Measurements from ENCODE around the gene NKTR.

DNA sequence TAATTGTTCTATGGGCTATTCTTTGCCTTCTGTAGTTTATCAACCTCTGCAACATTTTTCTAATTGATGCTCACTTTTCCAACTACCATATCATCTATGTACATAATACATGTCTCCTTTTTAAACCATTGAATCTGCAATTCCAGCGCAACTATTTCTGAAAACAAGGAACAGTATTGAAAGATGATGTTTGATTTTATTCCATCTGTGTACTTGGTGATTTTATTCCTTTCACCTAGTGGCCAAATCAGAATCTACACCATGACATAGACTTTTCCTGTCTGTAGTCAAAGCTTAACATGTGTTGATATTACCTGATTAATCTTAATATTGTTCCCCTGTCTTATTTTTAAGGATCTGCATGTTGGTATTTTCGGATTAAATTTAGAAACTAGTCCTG is 13.0 kb downstream of the NKTR start:
- no peak for TF ChIP-seq POLR2AphosphoS5 (IDR thresholded peaks at IDR 0.05; ENCODE audit: borderline replicate concordance, low read depth, low read length)
- TF ChIP-seq EZH2 (IDR thresholded peaks at IDR 0.05), result no peak
- no peak for TF ChIP-seq FOXP2 (optimal IDR thresholded peaks at IDR 0.05; ENCODE audit: control extremely low read depth, extremely low read length, insufficient read depth)
